ENCODE data around the gene ESPL1.

Gene ESPL1

GRCh38 chr12:53267999-53268629 is at the start of gene ESPL1:
TSS of gene ESPL1 (plus strand) at chr12:53268299. CDS start at chr12:53268767, 468 bp downstream.
- DNase-seq (ENCODE audit: low read depth) = no peak
- peak within 1 kb of the TSS; percentile 87 for H3K4me3 ChIP-seq (ENCODE audit: low read depth, low read length)

- DNase-seq (ENCODE audit: low read depth) = no peak
Observed at GRCh38 chr12:53218551-53219291, 49.4 kb upstream of the ESPL1 start.

GRCh38 chr12:53219292-53219955 is 48.7 kb upstream of the ESPL1 start:
- no peak for DNase-seq (ENCODE audit: low read depth)
- H3K4me3 ChIP-seq (ENCODE audit: low read depth, low read length) = peak overlapping the region; percentile 80

More at GRCh38 chr12:53218551-53219291, 49.4 kb upstream of the ESPL1 start:
- peak overlapping the region; percentile 80 for H3K4me3 ChIP-seq (ENCODE audit: low read depth, low read length)

- peak; percentile 59 for DNase-seq (ENCODE audit: low read depth)
- H3K4me3 ChIP-seq (ENCODE audit: low read depth, low read length) = peak overlapping the region; percentile 80
Observed at GRCh38 chr12:53219956-53220693, 48.0 kb upstream of the ESPL1 start.

GRCh38 chr12:53220694-53221202 is 47.4 kb upstream of the ESPL1 start:
- peak; percentile 76 for DNase-seq (ENCODE audit: low read depth)
- peak overlapping the region; percentile 80 for H3K4me3 ChIP-seq (ENCODE audit: low read depth, low read length)

GRCh38 chr12:53221203-53222080 is 46.7 kb upstream of the ESPL1 start:
- DNase-seq (ENCODE audit: low read depth) = no peak
- H3K4me3 ChIP-seq (ENCODE audit: low read depth, low read length) = peak overlapping the region; percentile 80

- DNase-seq (ENCODE audit: low read depth) = no peak
- peak overlapping the region; percentile 80 for H3K4me3 ChIP-seq (ENCODE audit: low read depth, low read length)
Observed at GRCh38 chr12:53222170-53222721, 45.9 kb upstream of the ESPL1 start.

GRCh38 chr12:53222806-53223261 is 45.3 kb upstream of the ESPL1 start:
- no peak overlapping the region for H3K4me3 ChIP-seq (ENCODE audit: low read depth, low read length)
- no peak for DNase-seq (ENCODE audit: low read depth)

GRCh38 chr12:53223389-53224060 is 44.6 kb upstream of the ESPL1 start:
- H3K4me3 ChIP-seq (ENCODE audit: low read depth, low read length) = no peak overlapping the region
- DNase-seq (ENCODE audit: low read depth) = no peak

GRCh38 chr12:53224061-53224896 is 43.8 kb upstream of the ESPL1 start:
- DNase-seq (ENCODE audit: low read depth) = no peak
- no peak overlapping the region for H3K4me3 ChIP-seq (ENCODE audit: low read depth, low read length)

- DNase-seq (ENCODE audit: low read depth) = no peak
- H3K4me3 ChIP-seq (ENCODE audit: low read depth, low read length) = no peak overlapping the region
Observed at GRCh38 chr12:53224897-53225634, 43.0 kb upstream of the ESPL1 start.

- no peak overlapping the region for H3K4me3 ChIP-seq (ENCODE audit: low read depth, low read length)
- DNase-seq (ENCODE audit: low read depth) = no peak
Observed at GRCh38 chr12:53225635-53226424, 42.3 kb upstream of the ESPL1 start.

- H3K4me3 ChIP-seq (ENCODE audit: low read depth, low read length) = no peak overlapping the region
- no peak for DNase-seq (ENCODE audit: low read depth)
Observed at GRCh38 chr12:53226815-53227214, 41.3 kb upstream of the ESPL1 start.

GRCh38 chr12:53227341-53227740 is 40.8 kb upstream of the ESPL1 start:
- no peak overlapping the region for H3K4me3 ChIP-seq (ENCODE audit: low read depth, low read length)
- no peak for DNase-seq (ENCODE audit: low read depth)

- H3K4me3 ChIP-seq (ENCODE audit: low read depth, low read length) = no peak overlapping the region
- DNase-seq (ENCODE audit: low read depth) = no peak
Observed at GRCh38 chr12:53227836-53228235, 40.3 kb upstream of the ESPL1 start.

- H3K4me3 ChIP-seq (ENCODE audit: low read depth, low read length) = no peak overlapping the region
- DNase-seq (ENCODE audit: low read depth) = no peak
Observed at GRCh38 chr12:53229454-53229853, 38.6 kb upstream of the ESPL1 start.

All from skeletal muscle cell (primary cell).